HFF-Myc (cell line): ENCODE measurements around the gene DLGAP1.

Experiments used
- DNase-seq: peaks from one replicate; pipeline ENCODE4 v3.0.0-alpha.2; 2011; ENCODE audit warnings: low read depth; ENCODE audit errors: extremely low read depth
- H3K4me3 ChIP-seq: replicated peaks from 2 replicates; pipeline ENCODE4 v1.5.1; 2011; ENCODE audit warnings: low read depth, mild to moderate bottlenecking, control low read depth, low read length
- TF ChIP-seq, protein P1 (sequence below): IDR thresholded peaks from 2 replicates; pipeline ENCODE4 v1.5.1; 2012; ENCODE audit warnings: mild to moderate bottlenecking, low read depth, low read length, control low read depth; ENCODE audit errors: missing control alignments

Gene DLGAP1

DNA sequence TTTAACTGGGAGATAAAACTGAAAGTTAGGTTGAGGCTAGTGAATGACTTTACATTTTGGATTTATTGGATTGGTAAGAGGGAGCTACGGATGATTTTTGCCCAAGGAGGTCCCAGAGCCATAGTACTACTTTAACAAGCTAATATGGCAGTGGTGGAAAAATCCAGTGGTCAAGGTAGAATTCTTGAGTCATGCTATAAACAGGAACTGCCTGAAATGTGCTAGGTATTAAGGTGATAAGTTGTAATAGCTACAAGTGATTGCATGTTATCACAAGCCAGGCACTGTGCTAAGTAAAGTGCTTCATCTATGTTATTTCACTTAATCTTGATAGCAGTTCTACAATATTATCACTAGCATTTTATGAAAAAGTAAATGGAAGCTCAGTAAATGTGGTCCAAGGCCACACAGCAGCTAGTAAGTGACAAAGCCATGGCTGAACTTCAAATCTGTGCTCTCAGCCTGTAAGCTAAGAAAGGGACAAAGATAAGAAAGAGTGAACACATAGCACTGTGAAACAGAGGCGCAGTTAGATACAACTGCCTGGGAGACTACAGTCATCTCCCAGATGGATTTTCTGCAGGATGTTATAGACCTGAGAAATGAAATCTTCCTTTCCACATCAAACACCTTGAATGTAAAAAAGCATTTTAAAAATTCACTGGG is 535.6 kb downstream of the DLGAP1 start:
- DNase-seq: no peak
- TF ChIP-seq, protein P1, sequence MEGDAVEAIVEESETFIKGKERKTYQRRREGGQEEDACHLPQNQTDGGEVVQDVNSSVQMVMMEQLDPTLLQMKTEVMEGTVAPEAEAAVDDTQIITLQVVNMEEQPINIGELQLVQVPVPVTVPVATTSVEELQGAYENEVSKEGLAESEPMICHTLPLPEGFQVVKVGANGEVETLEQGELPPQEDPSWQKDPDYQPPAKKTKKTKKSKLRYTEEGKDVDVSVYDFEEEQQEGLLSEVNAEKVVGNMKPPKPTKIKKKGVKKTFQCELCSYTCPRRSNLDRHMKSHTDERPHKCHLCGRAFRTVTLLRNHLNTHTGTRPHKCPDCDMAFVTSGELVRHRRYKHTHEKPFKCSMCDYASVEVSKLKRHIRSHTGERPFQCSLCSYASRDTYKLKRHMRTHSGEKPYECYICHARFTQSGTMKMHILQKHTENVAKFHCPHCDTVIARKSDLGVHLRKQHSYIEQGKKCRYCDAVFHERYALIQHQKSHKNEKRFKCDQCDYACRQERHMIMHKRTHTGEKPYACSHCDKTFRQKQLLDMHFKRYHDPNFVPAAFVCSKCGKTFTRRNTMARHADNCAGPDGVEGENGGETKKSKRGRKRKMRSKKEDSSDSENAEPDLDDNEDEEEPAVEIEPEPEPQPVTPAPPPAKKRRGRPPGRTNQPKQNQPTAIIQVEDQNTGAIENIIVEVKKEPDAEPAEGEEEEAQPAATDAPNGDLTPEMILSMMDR: no peak

DNA sequence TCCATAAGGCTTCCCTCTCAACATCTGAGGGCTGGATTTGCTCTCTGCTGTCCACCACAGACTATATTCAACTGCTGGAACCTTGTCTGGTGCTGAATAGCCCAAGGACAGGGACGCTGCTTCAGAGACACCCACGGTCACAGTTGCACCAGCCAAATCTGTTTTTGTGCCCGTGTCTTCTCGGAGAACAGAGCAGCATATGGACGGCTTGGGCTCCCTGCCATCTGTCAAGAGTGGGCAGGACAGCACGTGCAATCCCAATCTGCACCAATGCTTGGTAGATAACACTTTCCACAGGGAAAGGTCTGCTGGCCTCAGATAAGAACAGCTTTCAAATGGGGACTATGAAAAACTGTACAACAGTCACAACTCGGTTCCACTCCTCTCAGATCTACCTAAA is 539.0 kb downstream of the DLGAP1 start:
- DNase-seq: no peak
- TF ChIP-seq, protein P1: no peak
- H3K4me3 ChIP-seq: no peak overlapping the region

More for the DNA sequence above, 535.6 kb downstream of the DLGAP1 start:
- H3K4me3 ChIP-seq: no peak overlapping the region

DNA sequence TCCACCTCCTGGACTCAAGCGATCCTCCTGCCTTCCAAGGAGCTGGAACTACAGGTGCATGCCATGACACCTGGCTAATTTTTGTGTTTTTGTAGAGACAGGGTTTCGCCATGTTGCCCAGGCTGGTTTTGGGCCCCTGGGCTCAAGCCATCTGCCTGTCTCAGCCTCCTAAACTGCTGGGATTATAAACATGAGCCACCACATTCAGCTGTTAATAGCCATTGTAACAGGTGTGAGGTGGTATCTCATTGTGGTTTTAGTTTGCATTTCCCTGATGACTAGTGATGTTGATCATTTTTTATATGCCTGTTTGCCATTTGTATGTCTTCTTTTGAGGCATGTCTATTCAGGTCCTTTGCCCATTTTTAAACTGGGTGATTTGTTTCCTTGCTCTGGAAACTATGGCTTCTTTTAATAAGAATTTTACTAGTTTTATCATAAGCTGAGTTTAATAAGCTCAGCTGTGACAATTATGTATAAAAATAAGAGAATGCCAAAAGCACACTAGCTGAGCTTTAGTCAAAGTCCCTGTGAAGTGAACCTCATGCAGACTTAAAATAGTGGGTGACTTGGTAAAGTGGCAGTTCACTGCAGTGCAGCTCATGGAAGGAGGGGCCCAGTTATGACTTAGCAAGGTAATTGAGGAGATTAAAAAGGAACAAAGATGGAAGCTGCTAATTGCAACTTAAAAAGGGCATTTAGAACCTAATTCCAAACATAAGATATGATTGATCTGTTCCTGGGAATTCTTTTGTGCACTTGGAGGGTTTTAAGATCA is 540.1 kb downstream of the DLGAP1 start:
- TF ChIP-seq, protein P1: no peak
- no peak for DNase-seq
- no peak overlapping the region for H3K4me3 ChIP-seq

DNA sequence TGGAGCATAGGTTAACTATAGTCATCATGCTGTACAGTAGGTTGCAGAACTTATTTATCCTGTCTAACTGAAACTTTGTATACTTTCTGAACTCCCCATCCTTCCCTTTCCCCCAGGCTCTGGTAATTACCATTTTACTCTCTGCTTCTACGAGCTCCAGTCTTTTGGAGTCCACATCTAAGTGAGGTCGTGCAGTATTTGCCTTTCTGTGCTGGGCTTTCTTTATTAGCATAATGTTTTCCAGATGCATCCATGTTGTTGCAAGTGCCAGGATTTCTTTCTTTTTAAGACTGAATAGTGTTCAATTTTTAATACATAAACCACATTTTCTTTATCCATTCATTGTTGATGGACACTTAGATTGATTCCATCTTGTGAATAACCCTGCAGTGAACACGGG is 541.0 kb downstream of the DLGAP1 start:
- TF ChIP-seq, protein P1: no peak
- DNase-seq: no peak
- H3K4me3 ChIP-seq: no peak overlapping the region

DNA sequence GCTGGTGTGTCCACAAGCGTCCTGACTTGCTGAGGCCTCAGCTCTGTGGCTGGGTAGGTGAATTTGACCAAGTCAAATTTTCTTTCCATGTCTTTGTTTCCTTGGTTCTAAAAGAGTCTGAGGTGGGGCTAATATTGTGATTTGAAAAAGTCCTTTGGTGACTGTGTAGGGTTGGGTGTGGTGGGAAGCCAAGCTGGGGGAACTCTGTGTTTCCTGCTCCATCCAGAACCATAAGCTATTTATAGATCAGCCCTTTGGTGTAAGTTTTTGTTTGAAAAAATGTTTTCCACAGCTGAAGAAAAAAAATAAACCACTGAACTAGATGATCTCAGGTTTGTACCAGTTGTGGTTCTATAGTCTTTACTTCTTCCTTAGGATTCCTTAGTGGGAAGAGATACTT is 542.4 kb downstream of the DLGAP1 start:
- no peak overlapping the region for H3K4me3 ChIP-seq
- DNase-seq: no peak
- TF ChIP-seq, protein P1: no peak

DNA sequence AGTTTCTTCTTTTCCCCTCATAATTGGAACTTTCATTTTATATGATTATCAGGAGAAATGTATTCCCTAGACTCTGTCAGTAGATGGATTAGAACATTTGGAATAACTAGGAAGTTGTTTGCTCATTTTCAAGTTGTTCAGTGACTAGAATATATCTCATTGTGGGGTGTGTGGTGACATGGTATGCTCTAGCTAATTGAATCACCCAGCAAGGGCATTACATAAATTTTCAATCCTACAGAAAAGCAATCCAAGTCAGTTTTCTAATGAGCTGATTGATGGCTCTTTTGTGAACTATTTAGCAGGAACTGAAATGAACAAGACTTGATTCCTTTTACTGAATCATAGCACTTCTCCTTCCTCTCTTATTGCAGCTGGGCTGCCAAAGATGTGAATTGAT is 543.7 kb downstream of the DLGAP1 start:
- no peak overlapping the region for H3K4me3 ChIP-seq
- DNase-seq: no peak
- TF ChIP-seq, protein P1: no peak
